DMS153 (cell line): Measurements from ENCODE around the gene PLEKHG3.

Experiments used
- DNase-seq: peaks from one replicate; lab custom pipeline; 2025; lab: John Stamatoyannopoulos, UW

The PLEKHG3 gene

GRCh38 chr14:64784006-64784405 lies 79.8 kb downstream of the PLEKHG3 start:
- DNase-seq = no peak

GRCh38 chr14:64786296-64787149 lies 82.3 kb downstream of the PLEKHG3 start:
- no peak for DNase-seq

GRCh38 chr14:64787619-64788018 lies 83.4 kb downstream of the PLEKHG3 start:
- DNase-seq = no peak

GRCh38 chr14:64788706-64789105 lies 84.5 kb downstream of the PLEKHG3 start:
- no peak for DNase-seq

GRCh38 chr14:64789696-64790095 lies 85.5 kb downstream of the PLEKHG3 start:
- no peak for DNase-seq

- DNase-seq = no peak
Observed at GRCh38 chr14:64790478-64790877, 86.3 kb downstream of the PLEKHG3 start.

- DNase-seq = no peak
Observed at GRCh38 chr14:64792231-64792630, 88.0 kb downstream of the PLEKHG3 start.

GRCh38 chr14:64792871-64793560 lies 88.8 kb downstream of the PLEKHG3 start:
- no peak for DNase-seq

GRCh38 chr14:64795211-64795610 lies 91.0 kb downstream of the PLEKHG3 start:
- no peak for DNase-seq

- DNase-seq = no peak
Observed at GRCh38 chr14:64795921-64796320, 91.7 kb downstream of the PLEKHG3 start.

GRCh38 chr14:64796369-64796768 lies 92.1 kb downstream of the PLEKHG3 start:
- DNase-seq = no peak

- no peak for DNase-seq
Observed at GRCh38 chr14:64799555-64799954, 95.3 kb downstream of the PLEKHG3 start.
